Natural killer cell (primary cell): ENCODE results near the gene DOCK1. TPM values are rescaled to one million over a fixed set of nuclear protein-coding genes. Genes with fewer than 3 reads are reported as not detected.

Experiments used
- ATAC-seq, 3 donors: fragments of 150-1000 bp in 2 of 3; fragments of 200-7000 bp in 1 of 3; cut with Tn5 transposase; 1 replicate in 1 of 3; 2 replicates in 2 of 3; pipeline ENCODE4 v1.10.0; 2021; ENCODE audit warnings: mild to moderate bottlenecking in 2 of 3, moderate library complexity in 2 of 3
- DNase-seq, 2 donors: peaks; one replicate each; pipeline versions ENCODE4 v3.0.0 to v3.0.0-alpha.2; 2013 to 2021; ENCODE audit warnings: mixed read lengths in 1 of 2
- H3K27ac ChIP-seq: one replicate; pipeline ENCODE4 v1.5.1; 2013; ENCODE audit warnings: mild to moderate bottlenecking, low read length
- H3K27me3 ChIP-seq: one replicate; pipeline ENCODE4 v1.6.1; 2013; ENCODE audit warnings: low read length; ENCODE audit not compliant: control insufficient read depth, insufficient read depth
- H3K36me3 ChIP-seq: one replicate; pipeline ENCODE4 v1.6.1; 2013; ENCODE audit warnings: low read length; ENCODE audit not compliant: control insufficient read depth, insufficient read depth
- H3K4me1 ChIP-seq: one replicate; pipeline ENCODE4 v1.6.1; 2013; ENCODE audit warnings: low read length; ENCODE audit not compliant: control insufficient read depth, insufficient read depth
- H3K4me3 ChIP-seq: one replicate; pipeline ENCODE4 v1.5.1; 2013; ENCODE audit warnings: low read length
- H3K9me3 ChIP-seq: one replicate; pipeline ENCODE4 v1.6.1; 2013; ENCODE audit warnings: low read length; ENCODE audit not compliant: control insufficient read depth, insufficient read depth
- H3K27ac Mint-ChIP-seq, 2 donors: one replicate each; pipeline ENCODE4 v1.8.0; 2022; ENCODE audit warnings: mild to moderate bottlenecking in 2 of 2, mixed read lengths in 2 of 2, moderate library complexity in 1 of 2
- H3K27me3 Mint-ChIP-seq, 2 donors: one replicate each; pipeline ENCODE4 v1.8.0; 2022; ENCODE audit warnings: low read depth in 2 of 2, mixed read lengths in 2 of 2
- H3K36me3 Mint-ChIP-seq: one replicate; pipeline ENCODE4 v1.8.0; 2022; ENCODE audit warnings: mixed read lengths
- H3K4me1 Mint-ChIP-seq, 2 donors: one replicate each; pipeline ENCODE4 v1.8.0; 2022; ENCODE audit warnings: mixed read lengths in 2 of 2
- H3K4me3 Mint-ChIP-seq: one replicate; pipeline ENCODE4 v1.8.0; 2022; ENCODE audit warnings: mild to moderate bottlenecking, moderate library complexity, mixed read lengths
- H3K9me3 Mint-ChIP-seq, 2 donors: one replicate each; pipeline ENCODE4 v1.8.0; 2022; ENCODE audit warnings: mixed read lengths in 2 of 2
- WGBS: methylation state at CpG from one replicate; pipeline ENCODE4 v1.1.7; 2013; ENCODE audit warnings: missing lambda C conversion rate; ENCODE audit not compliant: insufficient coverage; 5-methylcytosine and 5-hydroxymethylcytosine counted together
- intact Hi-C: fragments of 100-400 bp; cut with micrococcal nuclease; formaldehyde crosslinking; loops from one replicate; pipeline ENCODE4 v1.14.2; 2022
- total RNA-seq, 4 donors: library from RNA; stranded (reverse); fragments of 120-200 nt in 1 of 4; gene quantifications; one replicate each; pipeline versions ENCODE4 v1.2.3 to v1.2.4, GENCODE V29; 2013 to 2022
- TF ChIP-seq, protein P1 (sequence below): fragments of 200-600 bp; IDR thresholded peaks from one replicate; pipeline ENCODE4 v1.8.0; 2022; ENCODE audit warnings: antibody characterized with exemption

DOCK1 gene
- total RNA-seq, 3 donors from 2014 or later (not counting 1 experiment from before 2014, with no cell fraction given) = 0.07 to 0.12 (median 0.08) TPM

DNA sequence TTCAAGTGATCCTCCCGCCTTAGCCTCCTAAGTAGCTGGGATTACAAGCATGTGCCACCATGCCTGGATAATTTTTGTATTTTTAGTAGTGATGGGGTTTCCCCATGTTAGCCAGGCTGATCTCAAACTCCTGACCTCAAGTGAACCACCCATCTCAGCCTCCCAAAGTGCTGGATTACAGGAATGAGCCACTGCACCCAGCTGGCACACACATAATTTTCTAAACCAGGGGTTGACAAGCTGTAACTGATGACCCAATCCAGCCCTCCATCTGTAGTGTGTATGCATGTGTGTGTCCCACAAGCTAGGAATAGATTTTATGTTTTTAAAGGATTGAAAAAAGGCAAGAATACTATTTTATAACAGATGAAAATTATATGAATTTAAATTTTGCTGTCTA is 417.1 kb downstream of the DOCK1 start:
- Histone ChIP-seq H3K4me1 (no peaks in the 10 kb centered on the region), H3K4me3 (no peak overlapping the region), H3K36me3 (no peaks in the 10 kb centered on the region), H3K27me3 (no peaks in the 10 kb centered on the region), H3K9me3 (no peaks in the 10 kb centered on the region), H3K27ac (no peak overlapping the region)
- TF ChIP-seq, protein P1, sequence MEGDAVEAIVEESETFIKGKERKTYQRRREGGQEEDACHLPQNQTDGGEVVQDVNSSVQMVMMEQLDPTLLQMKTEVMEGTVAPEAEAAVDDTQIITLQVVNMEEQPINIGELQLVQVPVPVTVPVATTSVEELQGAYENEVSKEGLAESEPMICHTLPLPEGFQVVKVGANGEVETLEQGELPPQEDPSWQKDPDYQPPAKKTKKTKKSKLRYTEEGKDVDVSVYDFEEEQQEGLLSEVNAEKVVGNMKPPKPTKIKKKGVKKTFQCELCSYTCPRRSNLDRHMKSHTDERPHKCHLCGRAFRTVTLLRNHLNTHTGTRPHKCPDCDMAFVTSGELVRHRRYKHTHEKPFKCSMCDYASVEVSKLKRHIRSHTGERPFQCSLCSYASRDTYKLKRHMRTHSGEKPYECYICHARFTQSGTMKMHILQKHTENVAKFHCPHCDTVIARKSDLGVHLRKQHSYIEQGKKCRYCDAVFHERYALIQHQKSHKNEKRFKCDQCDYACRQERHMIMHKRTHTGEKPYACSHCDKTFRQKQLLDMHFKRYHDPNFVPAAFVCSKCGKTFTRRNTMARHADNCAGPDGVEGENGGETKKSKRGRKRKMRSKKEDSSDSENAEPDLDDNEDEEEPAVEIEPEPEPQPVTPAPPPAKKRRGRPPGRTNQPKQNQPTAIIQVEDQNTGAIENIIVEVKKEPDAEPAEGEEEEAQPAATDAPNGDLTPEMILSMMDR = no peak
- Mint-ChIP-seq H3K27me3 (peaks cover 5 to 9% of the 10 kb centered on the region in 2 donors), H3K9me3 (no peaks in the 10 kb centered on the region), H3K36me3 (no peaks in the 10 kb centered on the region), H3K4me1 (peaks cover 0 to 17% of the 10 kb centered on the region in 2 donors), H3K27ac (no peak overlapping the region), H3K4me3 (no peak overlapping the region)
- ATAC-seq (no peak), DNase-seq (no peak)
- intact Hi-C loops = no loop called here
- WGBS = 85% methylated on average over 1 of the region's 1 CpG

DNA sequence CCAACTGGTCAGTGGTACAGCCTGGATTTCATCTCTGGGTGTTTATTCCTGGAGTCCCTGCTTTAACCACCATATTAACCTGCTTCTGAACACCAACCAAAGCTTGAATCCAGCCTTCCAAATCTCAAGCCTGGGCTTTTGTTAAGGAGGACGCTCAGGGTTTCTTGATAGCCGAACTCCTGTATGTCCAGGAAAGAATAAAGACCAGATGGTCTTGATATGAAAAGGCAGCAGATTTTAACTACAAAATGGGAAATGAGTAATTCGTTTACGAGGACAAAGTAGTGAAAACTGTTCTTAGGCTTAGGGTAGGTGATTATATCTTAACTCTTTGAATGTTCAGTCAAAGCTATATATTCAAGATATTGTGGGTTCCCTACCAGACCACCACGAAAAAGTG is 420.3 kb downstream of the DOCK1 start:
- H3K4me1 Mint-ChIP-seq = peaks cover 0 to 11% of the 10 kb centered on the region in 2 donors
- intact Hi-C loops = no loop called here
- no peak for ATAC-seq
- Histone ChIP-seq H3K4me1 (no peaks in the 10 kb centered on the region), H3K27me3 (no peaks in the 10 kb centered on the region), H3K9me3 (no peaks in the 10 kb centered on the region), H3K4me3 (no peak overlapping the region), H3K36me3 (no peaks in the 10 kb centered on the region), H3K27ac (no peak overlapping the region)
- TF ChIP-seq, protein P1 = no peak
- H3K36me3 Mint-ChIP-seq = no peaks in the 10 kb centered on the region
- 83% methylated on average over 4 of the region's 5 CpGs for WGBS
- H3K4me3 Mint-ChIP-seq = no peak overlapping the region
- no peaks in the 10 kb centered on the region for H3K9me3 Mint-ChIP-seq
- peaks cover 7 to 11% of the 10 kb centered on the region in 2 donors for H3K27me3 Mint-ChIP-seq
- no peak overlapping the region for H3K27ac Mint-ChIP-seq
- DNase-seq = no peak

DNA sequence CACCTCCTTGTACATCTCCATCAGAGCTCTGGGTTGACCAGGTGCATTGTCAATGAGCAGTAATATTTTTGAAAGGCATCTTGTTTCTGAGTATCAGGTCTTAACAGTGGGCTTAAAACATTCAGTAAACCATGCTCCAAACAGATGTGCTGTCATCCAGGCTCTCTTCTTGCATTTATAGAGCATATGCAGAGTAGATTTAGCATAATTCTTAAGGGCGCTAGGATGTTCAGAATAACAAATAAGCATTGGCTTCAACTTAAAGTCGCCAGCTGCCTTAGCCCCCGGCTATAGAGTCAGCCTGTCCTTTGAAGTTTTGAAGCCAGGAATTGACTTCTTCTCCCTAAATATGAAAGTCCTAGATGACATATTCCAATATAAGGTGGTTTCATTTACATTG is 421.7 kb downstream of the DOCK1 start:
- ATAC-seq (no peak), DNase-seq (no peak)
- no peaks in the 10 kb centered on the region for H3K9me3 Mint-ChIP-seq
- 79% methylated on average over 3 of the region's 3 CpGs for WGBS
- peaks cover 7 to 10% of the 10 kb centered on the region in 2 donors for H3K27me3 Mint-ChIP-seq
- intact Hi-C loops = no loop called here
- Histone ChIP-seq H3K4me3 (no peak overlapping the region), H3K4me1 (no peaks in the 10 kb centered on the region), H3K27me3 (no peaks in the 10 kb centered on the region), H3K9me3 (no peaks in the 10 kb centered on the region), H3K36me3 (no peaks in the 10 kb centered on the region), H3K27ac (no peak overlapping the region)
- H3K36me3 Mint-ChIP-seq = no peaks in the 10 kb centered on the region
- H3K4me1 Mint-ChIP-seq = peaks cover 0 to 11% of the 10 kb centered on the region in 2 donors
- TF ChIP-seq, protein P1 = no peak
- H3K4me3 Mint-ChIP-seq = no peak overlapping the region
- H3K27ac Mint-ChIP-seq = no peak overlapping the region

DNA sequence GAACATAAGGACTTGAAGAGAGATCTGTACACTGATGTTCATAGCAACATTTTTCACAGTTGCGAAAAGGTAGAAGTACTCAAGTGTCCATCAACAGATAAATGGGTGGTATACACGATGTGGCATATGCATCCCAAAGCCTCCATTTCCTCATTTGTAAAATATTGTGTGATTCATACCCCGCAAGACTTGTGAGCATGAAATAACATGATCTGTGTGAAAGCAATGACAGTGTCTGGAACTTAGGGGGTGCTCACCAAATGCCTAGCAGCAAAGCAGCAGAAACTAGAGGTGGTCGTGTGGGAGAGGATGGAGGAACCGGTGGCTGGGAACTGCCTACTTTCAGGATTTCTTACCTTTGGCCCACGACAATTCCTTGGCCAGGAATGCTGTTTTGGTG is 426.5 kb downstream of the DOCK1 start:
- 81% methylated on average over 6 of the region's 6 CpGs for WGBS
- Histone ChIP-seq H3K4me3 (no peak overlapping the region), H3K27ac (no peak overlapping the region), H3K9me3 (no peaks in the 10 kb centered on the region), H3K27me3 (no peaks in the 10 kb centered on the region), H3K36me3 (no peaks in the 10 kb centered on the region), H3K4me1 (no peaks in the 10 kb centered on the region)
- intact Hi-C loops = no loop called here
- no peak for DNase-seq
- Mint-ChIP-seq H3K4me3 (no peak overlapping the region), H3K27me3 (peaks cover 7 to 10% of the 10 kb centered on the region in 2 donors), H3K27ac (no peak overlapping the region), H3K36me3 (no peaks in the 10 kb centered on the region), H3K9me3 (no peaks in the 10 kb centered on the region), H3K4me1 (peaks cover 0 to 11% of the 10 kb centered on the region in 2 donors)
- ATAC-seq = no peak
- TF ChIP-seq, protein P1 = no peak
